Measurements from ENCODE around the gene CD101.

Gene CD101

GRCh38 chr1:117059678-117060440 is 58.3 kb downstream of the CD101 start, which contains the start of gene TTF2:
Gene TTF2, plus strand, starts transcription at chr1:117060326. Its CDS starts 21 bp downstream, at chr1:117060347.
- H3K4me3 ChIP-seq (ENCODE audit: low read depth, low read length), result peak within 1 kb of the TSS; percentile 76

GRCh38 chr1:117060441-117061317 is 59.1 kb downstream of the CD101 start:
- no peak for DNase-seq (ENCODE audit: low read depth)

More at GRCh38 chr1:117059678-117060440, 58.3 kb downstream of the CD101 start, which contains the start of gene TTF2:
- no peak for TF ChIP-seq CTCF (IDR thresholded peaks at IDR 0.05; ENCODE audit: control insufficient read depth, extremely low read depth, insufficient read depth)
- DNase-seq (ENCODE audit: low read depth), result peak; percentile 99

GRCh38 chr1:117061986-117062415 is 60.4 kb downstream of the CD101 start:
- no peak for TF ChIP-seq CTCF (IDR thresholded peaks at IDR 0.05; ENCODE audit: control insufficient read depth, extremely low read depth, insufficient read depth)
- no peak overlapping the region for H3K4me3 ChIP-seq (ENCODE audit: low read depth, low read length)
- DNase-seq (ENCODE audit: low read depth), result no peak

More at GRCh38 chr1:117060441-117061317, 59.1 kb downstream of the CD101 start:
- TF ChIP-seq CTCF (IDR thresholded peaks at IDR 0.05; ENCODE audit: control insufficient read depth, extremely low read depth, insufficient read depth), result no peak
- H3K4me3 ChIP-seq (ENCODE audit: low read depth, low read length), result peak overlapping the region; percentile 76

GRCh38 chr1:117066367-117066766 is 64.8 kb downstream of the CD101 start:
- no peak for DNase-seq (ENCODE audit: low read depth)
- TF ChIP-seq CTCF (IDR thresholded peaks at IDR 0.05; ENCODE audit: control insufficient read depth, extremely low read depth, insufficient read depth), result no peak
- no peak overlapping the region for H3K4me3 ChIP-seq (ENCODE audit: low read depth, low read length)

- H3K4me3 ChIP-seq (ENCODE audit: low read depth, low read length), result no peak overlapping the region
- peak; percentile 89 for TF ChIP-seq CTCF (IDR thresholded peaks at IDR 0.05; ENCODE audit: control insufficient read depth, extremely low read depth, insufficient read depth)
- peak; percentile 37 for DNase-seq (ENCODE audit: low read depth)
Measured at GRCh38 chr1:117067533-117068370, 66.2 kb downstream of the CD101 start.

GRCh38 chr1:117068580-117068979 is 67.0 kb downstream of the CD101 start:
- DNase-seq (ENCODE audit: low read depth), result no peak
- H3K4me3 ChIP-seq (ENCODE audit: low read depth, low read length), result no peak overlapping the region
- TF ChIP-seq CTCF (IDR thresholded peaks at IDR 0.05; ENCODE audit: control insufficient read depth, extremely low read depth, insufficient read depth), result no peak

All from LNCaP clone FGC (cell line).